Activated CD4-positive, alpha-beta T cell treated with anti-CD3 and anti-CD28 coated beads for 36 hours (primary cell): ENCODE data around the gene PPP1R2C. TPM values are rescaled to one million over a fixed set of nuclear protein-coding genes. Genes with fewer than 3 reads are reported as not detected.

Source experiments
- ATAC-seq: fragments of 200-7000 bp; cut with Tn5 transposase; one replicate; pipeline ENCODE4 v1.10.0; 2021; ENCODE audit warnings: mild to moderate bottlenecking, moderate library complexity
- CTCF ChIA-PET: fragments of 350-600 bp; sonication (Branson Sonifier 250); formaldehyde crosslinking; loops from one replicate; lab custom pipeline; 2021; ENCODE audit warnings: antibody characterized with exemption; lab: Charles Lee
- POLR2A ChIA-PET: fragments of 350-600 bp; sonication (Branson Sonifier 250); formaldehyde crosslinking; loops from one replicate; lab custom pipeline; 2021; ENCODE audit warnings: antibody characterized with exemption, inconsistent platforms; lab: Charles Lee
- DNase-seq: peaks from one replicate; pipeline ENCODE4 v3.0.0-alpha.2; 2020
- H3K27ac Mint-ChIP-seq: one replicate; pipeline ENCODE4 v1.8.0; 2021; ENCODE audit warnings: mixed read lengths
- H3K27me3 Mint-ChIP-seq: one replicate; pipeline ENCODE4 v1.8.0; 2021; ENCODE audit warnings: mixed read lengths
- H3K36me3 Mint-ChIP-seq: one replicate; pipeline ENCODE4 v1.8.0; 2021; ENCODE audit warnings: low read depth, mixed read lengths
- H3K4me1 Mint-ChIP-seq: one replicate; pipeline ENCODE4 v1.8.0; 2021; ENCODE audit warnings: mixed read lengths
- H3K4me3 Mint-ChIP-seq: one replicate; pipeline ENCODE4 v1.8.0; 2021; ENCODE audit warnings: mild to moderate bottlenecking, moderate library complexity, mixed read lengths
- H3K9me3 Mint-ChIP-seq: one replicate; pipeline ENCODE4 v1.8.0; 2021; ENCODE audit warnings: low read depth, mixed read lengths
- intact Hi-C, 2 experiments: fragments of 100-400 bp; cut with DNase I in 1 of 2; cut with micrococcal nuclease in 1 of 2; formaldehyde crosslinking; loops; one replicate each; pipeline versions ENCODE4 v1.14.2 to v1.15.1; 2022 to 2024; cut with DNase I, micrococcal nuclease
- total RNA-seq, 2 experiments: library from RNA; stranded (reverse); gene quantifications; one replicate each; pipeline ENCODE4 v1.2.3, GENCODE V29; 2021

Gene PPP1R2C
- total RNA-seq, 2 experiments from 2014 or later: not detected

DNA sequence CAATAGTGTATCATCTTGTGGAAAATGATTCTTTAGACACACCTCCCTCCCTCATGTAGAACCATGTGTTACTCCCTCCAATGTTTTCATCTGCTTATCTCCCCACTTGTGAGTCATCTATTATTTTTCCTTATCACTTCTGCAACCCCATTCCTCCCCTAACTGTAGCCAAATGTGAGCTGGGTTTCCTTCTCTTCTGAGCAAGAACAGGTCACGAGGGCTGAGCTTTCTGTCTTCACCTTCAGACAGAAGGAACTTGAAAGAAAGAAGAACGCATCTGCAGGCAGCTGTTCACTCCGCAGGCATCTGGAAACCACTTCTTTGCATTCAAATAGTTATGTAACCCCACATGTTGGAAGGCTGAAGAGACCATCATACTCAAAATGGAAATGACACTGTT, 1.8 kb downstream of the PPP1R2C start:
- Mint-ChIP-seq H3K36me3 (no peaks in the 10 kb centered on the region), H3K27me3 (no peaks in the 10 kb centered on the region), H3K4me3 (no peak overlapping the region), H3K9me3 (peaks cover 4% of the 10 kb centered on the region), H3K27ac (no peak overlapping the region), H3K4me1 (peaks cover 4% of the 10 kb centered on the region)
- intact Hi-C loops: no loop called here
- no peak for ATAC-seq
- ChIA-PET CTCF (no interaction called here), POLR2A (no interaction called here)
- DNase-seq: no peak

DNA sequence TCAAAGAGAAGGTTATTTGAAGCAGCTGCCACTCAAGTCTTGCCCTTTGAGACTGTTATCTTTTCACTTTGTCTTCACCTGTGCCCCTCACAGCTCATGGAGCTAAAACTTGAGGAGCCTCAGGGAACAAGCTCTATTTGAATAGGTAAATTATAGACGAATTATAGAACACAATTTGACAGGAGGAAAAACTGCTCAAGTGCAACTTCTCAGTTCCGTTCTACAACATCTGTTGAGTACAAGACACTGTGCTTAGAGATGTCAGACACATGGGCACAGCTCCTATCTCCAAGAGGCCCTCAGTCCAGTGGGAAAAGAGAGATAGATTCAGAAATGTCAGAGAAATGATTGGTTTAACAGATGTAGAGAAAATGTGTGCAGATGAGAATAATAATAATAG, 5.1 kb downstream of the PPP1R2C start:
- no peaks in the 10 kb centered on the region for H3K36me3 Mint-ChIP-seq
- H3K4me3 Mint-ChIP-seq: no peak overlapping the region
- no peak for ATAC-seq
- no peak overlapping the region for H3K27ac Mint-ChIP-seq
- no peak for DNase-seq
- no peaks in the 10 kb centered on the region for H3K9me3 Mint-ChIP-seq
- peaks cover 4% of the 10 kb centered on the region for H3K4me1 Mint-ChIP-seq
- intact Hi-C loops: no loop called here
- H3K27me3 Mint-ChIP-seq: no peaks in the 10 kb centered on the region
- POLR2A ChIA-PET: no interaction called here
- CTCF ChIA-PET: interaction anchor here (0.6 kb wide), 1 partner anchor 497 kb away, joined by 3 read pairs; no protein-coding TSS in a partner anchor

- H3K27ac Mint-ChIP-seq: no peak overlapping the region
- no peaks in the 10 kb centered on the region for H3K9me3 Mint-ChIP-seq
- POLR2A ChIA-PET: no interaction called here
- H3K27me3 Mint-ChIP-seq: no peaks in the 10 kb centered on the region
- intact Hi-C loops: no loop called here
- H3K4me3 Mint-ChIP-seq: no peak overlapping the region
- ATAC-seq (no peak), DNase-seq (no peak)
- peaks cover 4% of the 10 kb centered on the region for H3K4me1 Mint-ChIP-seq
- CTCF ChIA-PET: no interaction called here
- no peaks in the 10 kb centered on the region for H3K36me3 Mint-ChIP-seq
These were observed 6.2 kb downstream of the PPP1R2C start for GRCh38 chrX:42771506-42772335.

DNA sequence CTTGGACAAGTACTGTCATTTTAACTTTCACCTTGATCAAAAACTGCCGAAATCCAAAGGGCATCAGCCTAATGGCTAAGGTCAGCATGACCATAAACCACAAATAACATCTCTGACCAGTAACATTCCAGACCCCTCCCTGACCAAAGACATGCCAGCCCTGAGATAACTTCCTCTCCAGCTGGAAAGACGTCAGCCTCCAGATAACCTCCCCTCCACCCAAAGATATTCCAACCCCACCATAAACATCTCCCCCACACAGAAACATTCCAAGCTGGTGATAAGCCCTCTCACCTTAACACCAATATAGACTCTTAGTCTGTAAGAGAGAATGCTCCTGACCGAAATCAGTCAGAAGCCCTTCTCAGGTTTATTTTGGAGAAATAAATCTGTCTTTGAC, 7.4 kb downstream of the PPP1R2C start:
- no peak for DNase-seq
- no peaks in the 10 kb centered on the region for H3K9me3 Mint-ChIP-seq
- POLR2A ChIA-PET: no interaction called here
- CTCF ChIA-PET: no interaction called here
- no peak overlapping the region for H3K27ac Mint-ChIP-seq
- no peak overlapping the region for H3K4me3 Mint-ChIP-seq
- intact Hi-C loops: no loop called here
- no peaks in the 10 kb centered on the region for H3K4me1 Mint-ChIP-seq
- H3K36me3 Mint-ChIP-seq: no peaks in the 10 kb centered on the region
- H3K27me3 Mint-ChIP-seq: no peaks in the 10 kb centered on the region
- ATAC-seq: no peak

GRCh38 chrX:42759881-42760280, 18.1 kb downstream of the PPP1R2C start:
- CTCF ChIA-PET: no interaction called here
- Mint-ChIP-seq H3K36me3 (no peaks in the 10 kb centered on the region), H3K9me3 (peaks cover 1% of the 10 kb centered on the region), H3K4me1 (no peaks in the 10 kb centered on the region), H3K4me3 (no peak overlapping the region), H3K27ac (no peak overlapping the region), H3K27me3 (no peaks in the 10 kb centered on the region)
- intact Hi-C loops: no loop called here
- POLR2A ChIA-PET: no interaction called here
- DNase-seq: no peak
- ATAC-seq: no peak

DNA sequence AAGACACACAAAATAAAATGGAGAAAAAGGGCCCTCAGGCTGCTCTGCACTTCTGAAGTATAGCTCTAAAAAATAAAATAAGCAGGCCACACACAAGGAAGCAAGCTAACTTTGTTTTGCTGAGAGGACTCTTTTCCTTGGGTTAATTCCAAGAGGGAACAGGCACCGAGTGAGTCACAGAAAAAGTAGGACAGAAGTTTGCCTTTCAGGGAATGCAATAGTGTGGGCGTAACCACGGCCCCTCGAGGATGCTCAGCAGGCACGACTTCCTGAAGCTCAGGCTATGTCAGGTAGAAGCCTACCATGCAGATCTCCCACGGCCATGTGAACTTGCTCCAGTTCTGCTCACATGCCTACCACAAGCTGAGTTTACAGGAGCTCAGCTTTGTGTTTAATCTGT, 22.1 kb downstream of the PPP1R2C start:
- ATAC-seq (no peak), DNase-seq (no peak)
- no peaks in the 10 kb centered on the region for H3K4me1 Mint-ChIP-seq
- POLR2A ChIA-PET: no interaction called here
- intact Hi-C loops: no loop called here
- no peaks in the 10 kb centered on the region for H3K9me3 Mint-ChIP-seq
- H3K4me3 Mint-ChIP-seq: no peak overlapping the region
- H3K27me3 Mint-ChIP-seq: no peaks in the 10 kb centered on the region
- no peak overlapping the region for H3K27ac Mint-ChIP-seq
- CTCF ChIA-PET: no interaction called here
- H3K36me3 Mint-ChIP-seq: no peaks in the 10 kb centered on the region

- ATAC-seq: no peak
- no peak overlapping the region for H3K27ac Mint-ChIP-seq
- no peak overlapping the region for H3K4me3 Mint-ChIP-seq
- H3K36me3 Mint-ChIP-seq: no peaks in the 10 kb centered on the region
- H3K27me3 Mint-ChIP-seq: no peaks in the 10 kb centered on the region
- CTCF ChIA-PET: no interaction called here
- intact Hi-C loops: no loop called here
- POLR2A ChIA-PET: no interaction called here
- H3K4me1 Mint-ChIP-seq: no peaks in the 10 kb centered on the region
- DNase-seq: no peak
- no peaks in the 10 kb centered on the region for H3K9me3 Mint-ChIP-seq
These were observed 23.4 kb downstream of the PPP1R2C start for GRCh38 chrX:42754603-42755002.

- POLR2A ChIA-PET: no interaction called here
- DNase-seq (no peak), ATAC-seq (no peak)
- Mint-ChIP-seq H3K27me3 (no peaks in the 10 kb centered on the region), H3K36me3 (no peaks in the 10 kb centered on the region), H3K4me1 (no peaks in the 10 kb centered on the region), H3K27ac (no peak overlapping the region), H3K9me3 (no peaks in the 10 kb centered on the region), H3K4me3 (no peak overlapping the region)
- CTCF ChIA-PET: no interaction called here
- intact Hi-C loops: no loop called here
These were observed 23.8 kb downstream of the PPP1R2C start for GRCh38 chrX:42754115-42754514.

DNA sequence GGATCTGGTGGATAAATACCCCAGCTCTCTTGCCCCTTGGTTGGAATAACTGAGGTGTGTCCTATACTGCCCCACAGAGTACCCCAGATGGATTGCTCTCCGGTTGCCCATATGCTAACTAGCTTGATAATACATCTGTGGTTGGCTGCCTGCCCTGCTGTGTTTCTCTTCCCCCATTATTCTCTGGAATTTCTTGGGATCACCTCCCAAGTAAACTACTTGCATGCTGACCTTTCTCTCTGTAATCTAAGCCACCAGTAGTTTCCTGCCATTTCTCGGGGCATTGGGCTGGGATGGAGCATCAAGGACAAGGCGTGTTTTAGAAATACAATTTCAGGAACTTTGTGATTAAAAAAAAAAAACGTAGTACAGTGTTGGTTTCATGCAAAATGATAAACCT, 25.2 kb downstream of the PPP1R2C start:
- Mint-ChIP-seq H3K4me1 (no peaks in the 10 kb centered on the region), H3K9me3 (no peaks in the 10 kb centered on the region), H3K4me3 (no peak overlapping the region), H3K27ac (no peak overlapping the region), H3K27me3 (no peaks in the 10 kb centered on the region), H3K36me3 (no peaks in the 10 kb centered on the region)
- POLR2A ChIA-PET: no interaction called here
- CTCF ChIA-PET: no interaction called here
- intact Hi-C loops: no loop called here
- ATAC-seq (no peak), DNase-seq (no peak)

DNA sequence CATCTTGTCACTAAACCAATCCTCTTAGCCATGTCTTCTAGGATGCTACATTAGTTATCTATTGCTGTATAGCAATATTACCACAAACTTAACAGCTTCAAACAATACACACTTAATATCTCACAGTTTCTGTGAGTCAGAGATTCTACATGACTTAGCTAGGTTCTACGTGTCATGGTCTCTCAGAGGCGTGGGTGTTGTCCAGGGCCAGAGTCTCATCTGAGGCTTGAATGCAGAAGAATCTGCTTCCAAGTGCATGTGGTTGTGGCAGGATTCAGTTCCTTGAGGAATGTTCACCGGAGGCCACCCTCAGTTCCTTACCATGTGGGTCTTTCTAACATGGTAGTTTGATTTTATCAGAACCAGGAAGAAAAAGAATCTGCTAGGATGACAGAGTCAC, 26.4 kb downstream of the PPP1R2C start:
- Mint-ChIP-seq H3K36me3 (no peaks in the 10 kb centered on the region), H3K4me3 (no peak overlapping the region), H3K9me3 (no peaks in the 10 kb centered on the region), H3K4me1 (no peaks in the 10 kb centered on the region), H3K27me3 (no peaks in the 10 kb centered on the region), H3K27ac (no peak overlapping the region)
- intact Hi-C loops: no loop called here
- ATAC-seq: no peak
- POLR2A ChIA-PET: no interaction called here
- CTCF ChIA-PET: no interaction called here
- DNase-seq: no peak

- Mint-ChIP-seq H3K36me3 (no peaks in the 10 kb centered on the region), H3K9me3 (no peaks in the 10 kb centered on the region), H3K4me3 (no peak overlapping the region), H3K4me1 (no peaks in the 10 kb centered on the region), H3K27me3 (no peaks in the 10 kb centered on the region), H3K27ac (no peak overlapping the region)
- DNase-seq (no peak), ATAC-seq (no peak)
- ChIA-PET POLR2A (no interaction called here), CTCF (interaction anchor here (0.6 kb wide), 1 partner anchor 42 kb away, joined by 3 read pairs; no protein-coding TSS in a partner anchor)
- intact Hi-C loops: no loop called here
These were observed 29.7 kb downstream of the PPP1R2C start for GRCh38 chrX:42748067-42748850.

GRCh38 chrX:42746606-42747005, 31.4 kb downstream of the PPP1R2C start:
- H3K9me3 Mint-ChIP-seq: no peaks in the 10 kb centered on the region
- ChIA-PET POLR2A (no interaction called here), CTCF (no interaction called here)
- DNase-seq (no peak), ATAC-seq (no peak)
- no peaks in the 10 kb centered on the region for H3K27me3 Mint-ChIP-seq
- H3K4me3 Mint-ChIP-seq: no peak overlapping the region
- intact Hi-C loops: no loop called here
- H3K27ac Mint-ChIP-seq: no peak overlapping the region
- no peaks in the 10 kb centered on the region for H3K4me1 Mint-ChIP-seq
- no peaks in the 10 kb centered on the region for H3K36me3 Mint-ChIP-seq
